Cardiac fibroblast (primary cell): ENCODE results near the gene HIBCH.
"Not testable (repeated sequence)": the region's sequence is repeated elsewhere in the genome, so short reads cannot be mapped to it uniquely, and the experiment has no call there.

Experiments used
- DNase-seq, 2 donors: peaks; one replicate each; pipeline versions ENCODE4 v3.0.0 to v3.0.0-alpha.2; 2010; ENCODE audit warnings: low read depth in 2 of 2
- H3K4me3 ChIP-seq, 2 donors: replicated peaks in 1 of 2; 1 replicate in 1 of 2; 2 replicates in 1 of 2; pipeline ENCODE4 v1.5.1; 2011; ENCODE audit warnings: low read depth in 2 of 2, low read length in 2 of 2, mild to moderate bottlenecking in 2 of 2, moderate library complexity in 1 of 2
- CTCF ChIP-seq: IDR thresholded peaks from one replicate; pipeline ENCODE4 v1.5.1; 2011; ENCODE audit warnings: low read depth, mild to moderate bottlenecking, low read length, inconsistent platforms

HIBCH gene

GRCh38 chr2:190270298-190270697 lies 49.3 kb downstream of the HIBCH start:
- no peak for TF ChIP-seq CTCF
- no peak overlapping the region for H3K4me3 ChIP-seq
- DNase-seq, result peak in 1 of 2 donors; percentile 34

GRCh38 chr2:190269699-190270098 lies 49.9 kb downstream of the HIBCH start:
- DNase-seq, H3K4me3 ChIP-seq: not testable (repeated sequence)

- H3K4me3 ChIP-seq, result no peak overlapping the region
- no peak for TF ChIP-seq CTCF
- DNase-seq, result peak; percentile 70 to 89
These were observed 52.3 kb downstream of the HIBCH start for GRCh38 chr2:190267302-190267701.

- no peak for TF ChIP-seq CTCF
- H3K4me3 ChIP-seq, result no peak overlapping the region
- DNase-seq, result no peak
These were observed 53.3 kb downstream of the HIBCH start for GRCh38 chr2:190266314-190266713.

- no peak overlapping the region for H3K4me3 ChIP-seq
- DNase-seq, result no peak
- TF ChIP-seq CTCF, result no peak
These were observed 57.8 kb downstream of the HIBCH start for GRCh38 chr2:190261851-190262250.

- DNase-seq, result no peak
- no peak overlapping the region for H3K4me3 ChIP-seq
- TF ChIP-seq CTCF, result no peak
These were observed 63.5 kb downstream of the HIBCH start for GRCh38 chr2:190256087-190256486.

- TF ChIP-seq CTCF, result no peak
- no peak for DNase-seq
- no peak overlapping the region for H3K4me3 ChIP-seq
These were observed 64.0 kb downstream of the HIBCH start for GRCh38 chr2:190255676-190256075.
